ENCODE measurements around the gene SPX.

SPX gene, protein sequence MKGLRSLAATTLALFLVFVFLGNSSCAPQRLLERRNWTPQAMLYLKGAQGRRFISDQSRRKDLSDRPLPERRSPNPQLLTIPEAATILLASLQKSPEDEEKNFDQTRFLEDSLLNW

DNA sequence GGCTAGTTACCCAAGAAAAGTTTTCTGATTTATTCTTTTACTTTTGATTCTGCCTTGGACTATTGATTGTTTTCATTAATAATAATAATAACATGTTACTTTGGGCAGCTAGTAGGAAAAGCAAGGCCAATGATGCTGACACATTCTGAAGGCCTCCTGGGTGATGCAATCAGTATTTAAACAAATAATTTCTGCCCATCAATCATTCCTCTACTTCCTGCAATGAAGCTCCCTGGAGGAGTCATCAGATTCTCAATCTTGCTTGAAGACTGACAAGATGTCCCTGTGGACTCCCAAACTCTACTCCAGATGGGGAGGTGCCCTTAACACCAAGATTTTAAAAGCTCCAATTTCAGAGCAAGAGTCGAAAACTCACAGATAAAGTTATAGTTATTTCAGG is at the start of gene SPX:
TSS of gene SPX (plus strand) at position 244 of the 400 bp plus-strand sequence. CDS start 177 bp downstream, outside the sequence.
- DNase-seq (ENCODE audit: low read depth) = no peak

DNA sequence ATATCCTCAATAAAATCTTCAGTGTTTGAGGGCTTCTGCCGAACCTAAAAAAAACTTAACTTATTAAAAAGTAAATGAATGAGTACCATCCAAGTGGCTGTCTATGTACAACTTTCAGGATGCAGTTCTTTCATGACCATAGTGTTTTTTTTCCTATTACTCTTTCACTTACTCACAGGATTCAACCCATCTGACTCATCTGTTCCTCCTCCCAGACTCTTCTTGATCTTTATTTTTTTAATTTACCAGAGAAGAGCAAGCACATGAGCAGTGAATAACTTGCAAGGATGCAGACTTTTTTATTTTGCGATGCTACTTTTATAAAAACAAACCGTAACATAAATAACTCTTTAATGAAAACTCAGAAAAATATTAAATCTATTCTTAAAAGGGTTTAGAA is 49.1 kb upstream of the SPX start:
- DNase-seq (ENCODE audit: low read depth) = no peak

- no peak for DNase-seq (ENCODE audit: low read depth)
Observed at GRCh38 chr12:21478756-21479455, 47.2 kb upstream of the SPX start.

- DNase-seq (ENCODE audit: low read depth) = no peak
Observed at GRCh38 chr12:21483531-21483930, 42.6 kb upstream of the SPX start.

GRCh38 chr12:21485998-21486397 is 40.1 kb upstream of the SPX start:
- no peak for DNase-seq (ENCODE audit: low read depth)

DNA sequence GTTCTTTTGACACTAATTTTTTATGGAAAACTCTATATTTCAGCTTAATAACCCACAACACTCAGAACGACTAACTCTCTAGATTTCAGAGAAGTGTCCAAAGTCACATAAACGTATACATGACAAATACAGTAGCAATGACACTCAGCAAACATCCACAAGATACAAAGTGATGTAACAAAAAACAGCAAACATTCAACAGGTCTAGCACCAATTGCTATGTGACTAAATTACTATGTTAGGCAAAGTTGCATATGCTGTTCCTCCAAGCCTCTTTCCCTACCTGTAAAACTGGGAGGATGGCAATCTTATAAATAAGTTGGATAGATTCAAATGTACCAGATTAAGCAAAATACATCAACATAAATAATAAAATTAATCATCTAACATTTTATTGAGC is 26.3 kb upstream of the SPX start:
- DNase-seq (ENCODE audit: low read depth) = no peak

DNA sequence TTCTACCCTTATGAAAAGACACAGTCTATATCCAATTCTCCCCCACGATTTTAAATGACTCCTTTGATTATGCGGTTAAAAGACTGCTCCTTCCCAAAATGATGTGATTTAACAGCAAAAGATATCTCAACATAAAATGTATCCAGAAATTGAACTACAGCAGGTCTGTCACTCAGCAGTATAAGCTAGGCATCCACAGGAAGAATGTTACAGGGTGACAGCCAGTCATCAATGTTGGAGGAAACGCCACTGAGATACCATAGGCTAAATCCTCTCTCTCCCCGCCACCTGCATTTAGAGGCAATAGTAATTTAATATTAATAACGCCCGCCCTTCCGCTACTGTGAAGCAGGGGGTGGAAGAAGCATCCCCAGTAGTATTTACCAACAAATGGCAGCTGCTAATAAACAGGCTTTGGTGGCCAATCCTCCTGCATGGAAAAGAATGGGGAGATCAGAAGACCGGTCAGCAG is 25.3 kb upstream of the SPX start:
- DNase-seq (ENCODE audit: low read depth) = no peak

DNA sequence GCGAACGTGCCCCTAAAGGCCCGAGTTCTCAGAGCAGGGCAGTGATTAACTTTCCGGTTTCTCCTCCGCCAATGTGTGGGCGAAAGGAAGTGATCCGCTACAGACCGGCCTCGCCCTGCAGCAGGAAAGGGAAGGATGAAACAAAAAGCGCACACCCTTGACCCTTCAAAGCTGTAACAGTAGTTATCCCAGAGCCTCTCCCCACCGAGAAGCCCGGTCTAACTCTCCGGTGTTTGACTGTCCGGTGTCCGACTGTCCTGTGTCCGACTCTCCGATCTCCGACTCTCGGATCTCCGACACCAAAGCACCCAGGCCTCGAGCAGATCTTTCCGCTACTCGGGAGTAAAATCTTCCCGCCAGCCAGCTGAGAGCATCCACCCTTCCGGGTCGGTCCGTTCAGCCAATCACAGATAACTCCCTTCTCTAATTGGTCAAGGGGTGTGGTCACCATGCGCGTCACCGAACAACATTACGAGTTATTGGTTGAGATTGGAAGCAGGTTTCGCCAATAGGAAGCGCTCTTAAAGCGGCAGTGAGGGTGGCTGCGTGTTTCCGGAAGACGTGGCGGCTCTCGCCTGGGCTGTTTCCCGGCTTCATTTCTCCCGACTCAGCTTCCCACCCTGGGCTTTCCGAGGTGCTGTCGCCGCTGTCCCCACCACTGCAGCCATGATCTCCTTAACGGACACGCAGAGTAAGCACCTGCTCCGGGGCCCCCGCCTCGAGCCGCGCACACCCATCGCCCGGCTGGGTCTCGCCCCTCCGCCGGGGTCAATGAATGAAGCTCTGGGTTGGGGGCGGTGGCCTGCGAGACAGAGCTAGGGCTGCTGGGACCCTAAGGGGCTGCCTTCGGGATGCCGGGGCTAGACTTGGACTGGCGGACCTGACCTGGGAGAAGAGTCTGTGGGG is 24.6 kb upstream of the SPX start, which contains the start of the genes GOLT1B and RECQL:
TSS of gene GOLT1B (plus strand) at position 532 of the 906 bp plus-strand sequence. CDS start at position 667, 135 bp downstream.
TSS of gene RECQL (minus strand) at position 378 of the 906 bp plus-strand sequence. CDS start 2,065 bp downstream, outside the sequence.
- DNase-seq (ENCODE audit: low read depth) = peak; percentile 77

DNA sequence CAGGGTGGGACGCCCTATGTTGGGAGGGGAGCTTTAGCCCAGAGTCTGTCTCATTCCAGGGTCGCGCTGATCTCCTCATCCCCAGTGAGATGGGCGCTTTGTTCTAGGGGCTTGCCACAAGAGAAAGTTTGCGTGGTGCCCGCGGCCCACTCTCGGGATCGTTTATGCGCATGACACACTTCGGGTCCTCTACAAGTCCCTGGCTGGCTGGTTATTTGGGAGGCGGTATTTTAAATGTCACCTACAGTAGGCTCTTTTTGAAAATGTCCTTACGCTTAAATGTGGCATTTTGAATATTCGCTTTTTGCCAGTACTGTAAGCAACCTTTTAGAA is 24.0 kb upstream of the SPX start:
- DNase-seq (ENCODE audit: low read depth) = peak; percentile 39

- no peak for DNase-seq (ENCODE audit: low read depth)
Observed at GRCh38 chr12:21502872-21503271, 23.2 kb upstream of the SPX start.

- no peak for DNase-seq (ENCODE audit: low read depth)
Observed at GRCh38 chr12:21505888-21506287, 20.2 kb upstream of the SPX start.

DNA sequence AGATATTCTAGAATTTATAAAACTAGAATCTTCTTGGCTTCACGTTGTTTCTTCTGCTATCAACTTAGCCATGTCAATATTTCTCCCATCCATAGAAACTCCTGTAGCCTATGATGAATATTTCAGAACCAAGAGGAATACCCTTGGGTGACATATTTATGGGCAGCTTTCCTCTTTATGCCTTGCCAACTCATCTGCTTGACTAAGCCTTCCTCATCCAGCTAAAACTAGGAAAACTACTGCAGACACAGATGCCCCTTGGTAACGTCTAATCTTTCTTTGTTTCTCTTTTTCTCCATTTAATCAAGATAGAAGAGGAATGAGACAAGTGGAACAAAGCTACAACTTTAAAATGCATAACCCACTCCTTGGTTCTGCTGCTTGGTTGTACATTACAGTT is 18.2 kb upstream of the SPX start:
- DNase-seq (ENCODE audit: low read depth) = no peak

- DNase-seq (ENCODE audit: low read depth) = no peak
Observed at GRCh38 chr12:21509768-21510167, 16.3 kb upstream of the SPX start.

- no peak for DNase-seq (ENCODE audit: low read depth)
Observed at GRCh38 chr12:21516281-21516680, 9.8 kb upstream of the SPX start.

GRCh38 chr12:21518451-21518850 is 7.6 kb upstream of the SPX start:
- no peak for DNase-seq (ENCODE audit: low read depth)

DNA sequence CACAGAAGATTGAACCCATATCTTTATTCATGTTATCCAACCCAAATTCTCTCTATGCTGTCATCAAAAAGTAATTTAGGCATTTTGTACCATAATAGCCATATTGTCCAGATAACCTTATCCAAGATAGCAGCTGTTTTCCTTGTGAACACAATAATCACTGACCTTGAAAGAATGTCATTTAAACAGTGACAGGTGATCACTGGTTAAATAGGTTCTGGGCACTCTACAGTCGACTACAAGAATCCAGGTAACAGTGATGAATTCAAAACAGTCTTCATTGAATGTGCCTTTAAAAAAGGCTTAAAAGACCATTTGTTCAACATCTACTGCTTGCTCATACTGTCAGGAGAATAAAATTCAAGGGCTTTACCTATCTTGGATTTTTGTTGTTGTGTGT is 4.6 kb upstream of the SPX start:
- no peak for DNase-seq (ENCODE audit: low read depth)

GRCh38 chr12:21523148-21523547 is 2.9 kb upstream of the SPX start:
- no peak for DNase-seq (ENCODE audit: low read depth)

DNA sequence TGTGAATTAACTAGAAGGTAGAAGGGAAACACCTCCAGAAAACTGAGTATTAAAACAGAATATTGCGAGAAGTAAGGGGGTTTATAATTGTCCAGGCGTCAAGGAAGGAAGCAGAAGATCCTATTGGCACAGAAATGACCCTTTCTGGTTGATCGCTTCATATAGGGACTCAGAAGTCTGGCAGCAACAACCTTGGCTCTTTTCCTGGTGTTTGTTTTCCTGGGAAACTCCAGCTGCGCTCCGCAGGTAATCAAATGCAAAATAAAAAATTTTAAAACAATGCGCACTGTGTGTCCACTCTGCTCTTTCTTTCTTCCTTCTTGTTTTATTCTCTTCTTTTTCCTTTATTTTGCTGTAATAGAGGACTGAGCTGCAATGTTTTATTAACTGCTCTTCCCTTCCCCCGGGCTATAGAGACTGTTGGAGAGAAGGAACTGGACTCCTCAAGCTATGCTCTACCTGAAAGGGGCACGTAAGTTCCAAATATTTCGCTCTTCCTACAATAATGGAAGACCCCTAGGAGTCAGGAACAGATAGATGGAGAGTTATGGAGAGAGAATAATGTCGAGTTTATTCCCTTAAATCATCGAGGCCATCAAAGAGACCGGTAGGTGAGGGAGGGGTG is 737 bp downstream of the SPX start:
- no peak for DNase-seq (ENCODE audit: low read depth)

DNA sequence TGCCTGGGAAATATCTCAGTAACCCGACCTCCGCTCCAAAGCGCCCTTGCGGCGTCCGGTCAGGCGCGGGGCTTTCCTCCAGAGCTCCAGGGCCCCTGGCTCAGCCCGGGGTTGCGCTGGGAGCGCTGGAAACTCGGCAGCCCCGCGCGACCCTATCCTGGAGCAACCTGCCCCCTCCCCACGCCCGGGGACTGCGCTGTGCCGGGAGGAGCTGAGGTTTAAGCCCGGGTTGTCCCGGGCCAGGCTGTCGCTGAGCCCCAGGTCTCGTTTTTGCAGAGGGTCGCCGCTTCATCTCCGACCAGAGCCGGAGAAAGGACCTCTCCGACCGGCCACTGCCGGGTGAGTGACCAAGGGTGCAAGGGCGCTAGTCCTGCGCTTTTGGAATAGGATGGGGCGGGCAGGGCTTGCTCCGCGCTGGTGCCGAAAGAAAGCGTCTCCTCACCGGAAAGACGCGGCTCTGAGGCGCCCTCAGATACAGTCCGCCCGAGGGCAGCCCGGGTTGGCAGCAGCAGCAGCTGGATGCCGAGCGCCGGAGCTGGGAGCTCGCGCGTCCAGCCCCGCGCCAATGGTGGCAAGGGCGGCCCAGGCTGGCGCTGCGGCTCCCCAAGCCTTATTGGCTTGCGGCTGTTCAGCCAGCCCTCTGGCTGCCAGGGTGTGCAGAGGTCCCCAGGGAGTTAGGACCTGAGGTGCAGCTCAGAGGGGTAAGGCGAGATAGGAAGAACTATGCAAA is 1.5 kb downstream of the SPX start:
- peak; percentile 63 for DNase-seq (ENCODE audit: low read depth)

- DNase-seq (ENCODE audit: low read depth) = no peak
Observed at GRCh38 chr12:21528953-21529352, 2.9 kb downstream of the SPX start.

GRCh38 chr12:21529456-21529855 is 3.4 kb downstream of the SPX start:
- DNase-seq (ENCODE audit: low read depth) = no peak
